ENCODE measurements around the gene HNF4A. TPM values are rescaled to one million over a fixed set of nuclear protein-coding genes. Genes with fewer than 3 reads are reported as not detected.

HNF4A gene
- total and polyA plus RNA-seq, 2 of the 13 experiments (the other 11 are each of a cell fraction or from before 2014, with no cell fraction given): 80.9 to 169 TPM

DNA sequence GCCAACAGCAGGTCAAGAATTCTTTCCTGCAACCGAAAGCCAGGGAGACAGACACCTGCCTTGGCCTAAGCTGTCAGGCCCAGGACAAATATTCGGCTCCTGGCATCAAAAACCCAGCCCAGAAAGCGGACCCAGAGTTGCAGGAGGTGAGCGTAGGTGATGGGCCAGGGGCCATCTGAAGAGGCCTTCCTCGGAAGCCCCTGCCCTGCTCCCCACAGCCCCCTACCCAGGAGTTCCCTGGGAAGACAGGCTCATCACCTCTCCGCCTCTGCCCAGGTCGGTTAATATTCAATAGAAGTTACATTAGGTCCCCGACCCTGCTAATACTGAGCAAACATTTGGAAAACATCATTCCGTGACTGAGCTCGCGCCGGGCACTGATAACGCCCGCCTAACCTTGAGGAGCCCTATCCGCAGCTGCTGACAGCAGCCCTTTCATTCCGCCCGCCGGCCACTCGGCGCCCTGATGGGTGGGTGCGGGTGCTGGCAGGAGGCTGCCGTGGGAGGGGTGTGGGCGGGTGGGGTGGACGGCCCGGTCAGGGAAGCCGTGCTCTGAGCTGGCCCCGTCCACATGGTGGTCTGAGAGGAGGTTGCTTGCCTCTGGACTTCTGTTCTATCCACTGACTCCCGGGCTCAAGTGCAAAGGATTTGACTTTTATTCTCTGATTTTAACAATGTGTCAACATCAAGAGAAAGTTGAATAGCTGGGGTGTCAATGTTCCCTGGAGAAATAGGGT is 55.7 kb downstream of the HNF4A start:
- POLR2A ChIA-PET: interaction anchor here (0.8 to 11.5 kb wide), 28 partner anchors 8 to 201 kb away, joined by 3 to 556 read pairs (median 7); partner anchors contain the start of genes FITM2, HNF4A, OSER1 and SERINC3
- peak; percentile 93 for ATAC-seq
- Histone ChIP-seq H3K27ac (ENCODE audit: extremely low read length, insufficient read depth, low read length) (peak overlapping the region; percentile 87), H3K4me1 (ENCODE audit: insufficient read depth, low read length) (peaks cover 100% of the 10 kb centered on the region), H4K20me1 (ENCODE audit: insufficient read depth, low read length) (no peaks in the 10 kb centered on the region), H3K79me2 (ENCODE audit: insufficient read depth, low read length) (peaks cover 18% of the 10 kb centered on the region), H2AFZ (ENCODE audit: low read length) (no peak overlapping the region), H3K9me3 (ENCODE audit: low read length) (no peaks in the 10 kb centered on the region), H3K4me3 (replicated peaks in 1 of 3; ENCODE audit: insufficient read depth in 1 of 3, low read depth in 2 of 3, low read length in 3 of 3) (peak overlapping the region in 2 of 3 experiments; percentile 10 to 47; a peak in 3 of 6 replicates), H3K36me3 (replicated peaks in 1 of 2; ENCODE audit: control insufficient read depth in 1 of 2, insufficient read depth in 2 of 2, low read length in 2 of 2) (peaks cover 55 to 76% of the 10 kb centered on the region in 2 experiments), H3K4me2 (ENCODE audit: low read depth, low read length) (peak overlapping the region; percentile 75), H3K27me3 (ENCODE audit: control insufficient read depth in 1 of 2, insufficient read depth in 2 of 2, low read length in 2 of 2) (no peaks in the 10 kb centered on the region), H3K9ac (ENCODE audit: insufficient read depth, low read depth, low read length) (peak overlapping the region; percentile 71)
- WGBS (ENCODE audit: low lambda C conversion rate): under 1% methylated on average over 27 of the region's 28 CpGs
- intact Hi-C loops (cut with micrococcal nuclease; ENCODE audit: unreplicated experiment): loop anchor here (1.0 to 2.0 kb wide), 3 partner anchors 9 to 24 kb away; no protein-coding TSS in a partner anchor
- FAIRE-seq: peak; percentile 87
- no TSS peak for BruUV-seq (replicated peaks)
- CTCF ChIA-PET (ENCODE audit: low intra/inter-chr PET ratio, low total read pairs): interaction anchor here (1.3 to 1.5 kb wide), 2 partner anchors 24 to 50 kb away, joined by 3 to 4 read pairs; no protein-coding TSS in a partner anchor
- in situ Hi-C loops (cut with HindIII; ENCODE audit: extremely low pct_ligation_motif_present, low pct_unique_long_range_greater_than_20kb): no loop called here
- peak; percentile 98 for DNase-seq (ENCODE audit: low spot score)
- TF ChIP-seq TSC22D2 (CRISPR knock-in tag; IDR thresholded peaks at IDR 0.05; ENCODE audit: borderline replicate concordance): peak; percentile 91; the same call in 1 of the 2 replicates
- TF ChIP-seq, protein P1, sequence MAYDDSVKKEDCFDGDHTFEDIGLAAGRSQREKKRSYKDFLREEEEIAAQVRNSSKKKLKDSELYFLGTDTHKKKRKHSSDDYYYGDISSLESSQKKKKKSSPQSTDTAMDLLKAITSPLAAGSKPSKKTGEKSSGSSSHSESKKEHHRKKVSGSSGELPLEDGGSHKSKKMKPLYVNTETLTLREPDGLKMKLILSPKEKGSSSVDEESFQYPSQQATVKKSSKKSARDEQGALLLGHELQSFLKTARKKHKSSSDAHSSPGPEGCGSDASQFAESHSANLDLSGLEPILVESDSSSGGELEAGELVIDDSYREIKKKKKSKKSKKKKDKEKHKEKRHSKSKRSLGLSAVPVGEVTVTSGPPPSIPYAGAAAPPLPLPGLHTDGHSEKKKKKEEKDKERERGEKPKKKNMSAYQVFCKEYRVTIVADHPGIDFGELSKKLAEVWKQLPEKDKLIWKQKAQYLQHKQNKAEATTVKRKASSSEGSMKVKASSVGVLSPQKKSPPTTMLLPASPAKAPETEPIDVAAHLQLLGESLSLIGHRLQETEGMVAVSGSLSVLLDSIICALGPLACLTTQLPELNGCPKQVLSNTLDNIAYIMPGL (CRISPR knock-in tag; IDR thresholded peaks at IDR 0.05; ENCODE audit: borderline replicate concordance in 1 of 2, low read depth in 1 of 2): peak; percentile 41 to 63; a peak in 2 of 4 replicates
- TF ChIP-seq, protein P2, sequence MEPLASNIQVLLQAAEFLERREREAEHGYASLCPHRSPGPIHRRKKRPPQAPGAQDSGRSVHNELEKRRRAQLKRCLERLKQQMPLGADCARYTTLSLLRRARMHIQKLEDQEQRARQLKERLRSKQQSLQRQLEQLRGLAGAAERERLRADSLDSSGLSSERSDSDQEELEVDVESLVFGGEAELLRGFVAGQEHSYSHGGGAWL (CRISPR knock-in tag; IDR thresholded peaks at IDR 0.05): peak; percentile 47
- TF ChIP-seq ZNF572 (CRISPR knock-in tag; IDR thresholded peaks at IDR 0.05): no peak
- TF ChIP-seq, protein P3, sequence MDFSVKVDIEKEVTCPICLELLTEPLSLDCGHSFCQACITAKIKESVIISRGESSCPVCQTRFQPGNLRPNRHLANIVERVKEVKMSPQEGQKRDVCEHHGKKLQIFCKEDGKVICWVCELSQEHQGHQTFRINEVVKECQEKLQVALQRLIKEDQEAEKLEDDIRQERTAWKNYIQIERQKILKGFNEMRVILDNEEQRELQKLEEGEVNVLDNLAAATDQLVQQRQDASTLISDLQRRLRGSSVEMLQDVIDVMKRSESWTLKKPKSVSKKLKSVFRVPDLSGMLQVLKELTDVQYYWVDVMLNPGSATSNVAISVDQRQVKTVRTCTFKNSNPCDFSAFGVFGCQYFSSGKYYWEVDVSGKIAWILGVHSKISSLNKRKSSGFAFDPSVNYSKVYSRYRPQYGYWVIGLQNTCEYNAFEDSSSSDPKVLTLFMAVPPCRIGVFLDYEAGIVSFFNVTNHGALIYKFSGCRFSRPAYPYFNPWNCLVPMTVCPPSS (IDR thresholded peaks at IDR 0.05): no peak
- no peak for TF ChIP-seq FLYWCH1 (CRISPR knock-in tag; IDR thresholded peaks at IDR 0.05)
- TF ChIP-seq HIVEP1 (CRISPR knock-in tag; IDR thresholded peaks at IDR 0.05): no peak
- peak; percentile 34 to 74; a peak in 3 of 4 replicates for TF ChIP-seq MAFK (conservative IDR thresholded peaks at IDR 0.05 in 1 of 2, IDR thresholded peaks at IDR 0.05 in 1 of 2; ENCODE audit: low read length in 2 of 2)
- TF ChIP-seq, protein P4, sequence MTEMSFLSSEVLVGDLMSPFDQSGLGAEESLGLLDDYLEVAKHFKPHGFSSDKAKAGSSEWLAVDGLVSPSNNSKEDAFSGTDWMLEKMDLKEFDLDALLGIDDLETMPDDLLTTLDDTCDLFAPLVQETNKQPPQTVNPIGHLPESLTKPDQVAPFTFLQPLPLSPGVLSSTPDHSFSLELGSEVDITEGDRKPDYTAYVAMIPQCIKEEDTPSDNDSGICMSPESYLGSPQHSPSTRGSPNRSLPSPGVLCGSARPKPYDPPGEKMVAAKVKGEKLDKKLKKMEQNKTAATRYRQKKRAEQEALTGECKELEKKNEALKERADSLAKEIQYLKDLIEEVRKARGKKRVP (CRISPR knock-in tag; IDR thresholded peaks at IDR 0.05): peak in 1 of 2 experiments; percentile 85; a peak in 2 of 4 replicates
- no peak; the same call in none of the 2 replicates for TF ChIP-seq ZFX (CRISPR knock-in tag; IDR thresholded peaks at IDR 0.05; ENCODE audit: low read depth)
- TF ChIP-seq ZNF605 (CRISPR knock-in tag; IDR thresholded peaks at IDR 0.05): no peak
- TF ChIP-seq ZNF256 (CRISPR knock-in tag; conservative IDR thresholded peaks at IDR 0.05): peak; percentile 18; the same call in 1 of the 2 replicates
- TF ChIP-seq, protein P5, sequence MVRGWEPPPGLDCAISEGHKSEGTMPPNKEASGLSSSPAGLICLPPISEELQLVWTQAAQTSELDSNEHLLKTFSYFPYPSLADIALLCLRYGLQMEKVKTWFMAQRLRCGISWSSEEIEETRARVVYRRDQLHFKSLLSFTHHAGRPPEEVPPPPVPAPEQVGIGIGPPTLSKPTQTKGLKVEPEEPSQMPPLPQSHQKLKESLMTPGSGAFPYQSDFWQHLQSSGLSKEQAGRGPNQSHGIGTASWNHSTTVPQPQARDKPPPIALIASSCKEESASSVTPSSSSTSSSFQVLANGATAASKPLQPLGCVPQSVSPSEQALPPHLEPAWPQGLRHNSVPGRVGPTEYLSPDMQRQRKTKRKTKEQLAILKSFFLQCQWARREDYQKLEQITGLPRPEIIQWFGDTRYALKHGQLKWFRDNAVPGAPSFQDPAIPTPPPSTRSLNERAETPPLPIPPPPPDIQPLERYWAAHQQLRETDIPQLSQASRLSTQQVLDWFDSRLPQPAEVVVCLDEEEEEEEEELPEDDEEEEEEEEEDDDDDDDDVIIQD (CRISPR knock-in tag; IDR thresholded peaks at IDR 0.05; ENCODE audit: low read depth): peak; percentile 69; the same call in 1 of the 2 replicates
- TF ChIP-seq, protein P6, sequence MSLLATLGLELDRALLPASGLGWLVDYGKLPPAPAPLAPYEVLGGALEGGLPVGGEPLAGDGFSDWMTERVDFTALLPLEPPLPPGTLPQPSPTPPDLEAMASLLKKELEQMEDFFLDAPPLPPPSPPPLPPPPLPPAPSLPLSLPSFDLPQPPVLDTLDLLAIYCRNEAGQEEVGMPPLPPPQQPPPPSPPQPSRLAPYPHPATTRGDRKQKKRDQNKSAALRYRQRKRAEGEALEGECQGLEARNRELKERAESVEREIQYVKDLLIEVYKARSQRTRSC (CRISPR knock-in tag; IDR thresholded peaks at IDR 0.05; ENCODE audit: low read depth): no peak
